H1 (cell line): Measurements from ENCODE around the gene RSBN1. TPM values are rescaled to one million over a fixed set of nuclear protein-coding genes. Genes with fewer than 3 reads are reported as not detected.
A peak's percentile ranks its signal among the peaks of the same experiment; 100 is the strongest.

Experiments
- CTCF ChIA-PET: fragments of 300-600 bp; sonication (Branson Sonifier 250); formaldehyde crosslinking; loops from one replicate; lab custom pipeline; 2021; ENCODE audit not compliant: partially characterized antibody; lab: Charles Lee
- POLR2A ChIA-PET: fragments of 300-600 bp; sonication (Branson Sonifier 250); formaldehyde crosslinking; loops from one replicate; lab custom pipeline; 2021; ENCODE audit warnings: inconsistent platforms; ENCODE audit not compliant: partially characterized antibody; lab: Charles Lee
- DNase-seq, 2 experiments: peaks; one replicate each; pipeline versions ENCODE4 v3.0.0 to v3.0.0-alpha.2; 2010 to 2022; ENCODE audit warnings: low spot score in 2 of 2, low read depth in 1 of 2, mixed read lengths in 1 of 2
- FAIRE-seq: peaks from 2 replicates; lab custom pipeline; 2011; peaks lifted over from hg19 to GRCh38; lab: Jason Lieb, UNC
- H2AFZ ChIP-seq: 2 replicates; pipeline ENCODE4 v1.8.1; 2012; ENCODE audit warnings: low read length, inconsistent platforms
- H2AK5ac ChIP-seq: 2 replicates; pipeline ENCODE4 v1.6.1; 2013; ENCODE audit warnings: low read depth, low read length
- H2BK120ac ChIP-seq: replicated peaks from 2 replicates; pipeline ENCODE3; 2013; ENCODE audit warnings: low read depth, low read length, inconsistent platforms
- H2BK12ac ChIP-seq: 2 replicates; pipeline ENCODE4 v1.6.1; 2013; ENCODE audit warnings: low read depth, low read length
- H2BK15ac ChIP-seq: 2 replicates; pipeline ENCODE4 v1.6.1; 2013; ENCODE audit warnings: low read length
- H2BK20ac ChIP-seq: 2 replicates; pipeline ENCODE4 v1.6.1; 2013; ENCODE audit warnings: low read length
- H2BK5ac ChIP-seq: 2 replicates; pipeline ENCODE4 v1.6.1; 2013; ENCODE audit warnings: low read depth, low read length
- H3K14ac ChIP-seq: 2 replicates; pipeline ENCODE4 v1.6.1; 2013; ENCODE audit warnings: inconsistent platforms; ENCODE audit not compliant: insufficient read length
- H3K18ac ChIP-seq: 2 replicates; pipeline ENCODE4 v1.6.1; 2013; ENCODE audit warnings: low read length; ENCODE audit errors: extremely low read depth
- H3K23ac ChIP-seq: 2 replicates; pipeline ENCODE4 v1.6.1; 2013; ENCODE audit warnings: inconsistent platforms; ENCODE audit not compliant: insufficient read length
- H3K23me2 ChIP-seq: 2 replicates; pipeline ENCODE4 v1.6.1; 2013; ENCODE audit warnings: low read depth, low read length
- H3K27ac ChIP-seq: 2 replicates; pipeline ENCODE4 v1.6.1; 2011; ENCODE audit warnings: low read depth, low read length, inconsistent platforms
- H3K27me3 ChIP-seq, 4 experiments: replicated peaks in 1 of 4; 1 replicate in 1 of 4; 2 replicates in 3 of 4; pipeline versions ENCODE4 v1.6.1 to v1.8.1; 2011 to 2013; ENCODE audit warnings: low read length in 3 of 4, mild to moderate bottlenecking in 3 of 4, inconsistent platforms in 2 of 4, mixed read lengths in 2 of 4, moderate library complexity in 1 of 4; ENCODE audit not compliant: control insufficient read depth in 3 of 4, insufficient read depth in 3 of 4; ENCODE audit errors: extremely low read depth in 1 of 4
- H3K36me3 ChIP-seq, 4 experiments: 2 replicates each; pipeline versions ENCODE4 v1.6.1 to v1.8.1; 2011 to 2013; ENCODE audit warnings: mild to moderate bottlenecking in 4 of 4, low read length in 3 of 4, moderate library complexity in 2 of 4, control low read depth in 1 of 4, inconsistent platforms in 1 of 4; ENCODE audit not compliant: insufficient read depth in 4 of 4, control insufficient read depth in 2 of 4
- H3K4ac ChIP-seq: replicated peaks from 2 replicates; pipeline ENCODE3; 2013; ENCODE audit warnings: low read length, low read depth, mixed read lengths, inconsistent platforms; ENCODE audit not compliant: insufficient read length
- H3K4me1 ChIP-seq, 4 experiments: replicated peaks in 1 of 4; 1 replicate in 1 of 4; 2 replicates in 3 of 4; pipeline versions ENCODE4 v1.6.1 to v1.8.1; 2011 to 2013; ENCODE audit warnings: low read length in 3 of 4, inconsistent platforms in 2 of 4, mixed read lengths in 1 of 4; ENCODE audit not compliant: insufficient read depth in 4 of 4, control insufficient read depth in 3 of 4
- H3K4me2 ChIP-seq, 2 experiments: 2 replicates each; pipeline versions ENCODE4 v1.6.1 to v1.8.1; 2011 to 2013; ENCODE audit warnings: low read depth in 2 of 2, low read length in 2 of 2, control low read depth in 1 of 2, inconsistent platforms in 1 of 2, mild to moderate bottlenecking in 1 of 2; ENCODE audit not compliant: insufficient read depth in 1 of 2
- H3K4me3 ChIP-seq, 4 experiments: fragments of 200-600, 300-600 bp in 1 of 4; sonication (generic), shearing (Covaris generic), sonication (Bioruptor Twin) in 1 of 4; 2 replicates each; pipeline versions ENCODE4 v1.5.1 to v1.8.1; 2011 to 2016; ENCODE audit warnings: low read length in 4 of 4, low read depth in 3 of 4, control low read depth in 2 of 4, inconsistent platforms in 2 of 4, mild to moderate bottlenecking in 2 of 4, mixed read lengths in 1 of 4, moderate library complexity in 1 of 4; ENCODE audit not compliant: insufficient read depth in 2 of 4; ENCODE audit errors: extremely low read depth in 1 of 4
- H3K56ac ChIP-seq: replicated peaks from 2 replicates; pipeline ENCODE3; 2013; ENCODE audit warnings: low read depth, mild to moderate bottlenecking, mixed read lengths, low read length, inconsistent platforms; ENCODE audit not compliant: insufficient read length
- H3K79me1 ChIP-seq: 2 replicates; pipeline ENCODE4 v1.6.1; 2013; ENCODE audit warnings: low read depth, low read length, control low read depth
- H3K79me2 ChIP-seq, 2 experiments: 2 replicates each; pipeline versions ENCODE4 v1.6.1 to v1.8.1; 2012 to 2013; ENCODE audit warnings: low read length in 2 of 2, mild to moderate bottlenecking in 2 of 2, inconsistent platforms in 1 of 2; ENCODE audit not compliant: insufficient read depth in 2 of 2, control insufficient read depth in 1 of 2
- H3K9ac ChIP-seq, 4 experiments: replicated peaks in 1 of 4; 1 replicate in 1 of 4; 2 replicates in 3 of 4; pipeline versions ENCODE4 v1.6.1 to v1.8.1; 2011 to 2013; ENCODE audit warnings: low read depth in 3 of 4, low read length in 3 of 4, control low read depth in 2 of 4, mild to moderate bottlenecking in 2 of 4, moderate library complexity in 2 of 4, inconsistent platforms in 1 of 4; ENCODE audit errors: extremely low read depth in 1 of 4
- H3K9me3 ChIP-seq, 2 experiments: 2 replicates each; pipeline versions ENCODE4 v1.6.1 to v1.8.1; 2012 to 2013; ENCODE audit warnings: mild to moderate bottlenecking in 2 of 2, moderate library complexity in 2 of 2, control low read depth in 1 of 2, inconsistent platforms in 1 of 2, low read depth in 1 of 2, low read length in 1 of 2, mixed read lengths in 1 of 2; ENCODE audit not compliant: insufficient read depth in 2 of 2
- H4K20me1 ChIP-seq, 2 experiments: replicated peaks in 1 of 2; 2 replicates each; pipeline versions ENCODE3 to v1.8.1; 2011 to 2013; ENCODE audit warnings: inconsistent platforms in 2 of 2, low read length in 2 of 2, mild to moderate bottlenecking in 1 of 2; ENCODE audit not compliant: insufficient read depth in 2 of 2, control insufficient read depth in 1 of 2
- H4K5ac ChIP-seq: 2 replicates; pipeline ENCODE4 v1.6.1; 2013; ENCODE audit warnings: low read length, low read depth, mixed read lengths, inconsistent platforms; ENCODE audit not compliant: insufficient read length
- H4K8ac ChIP-seq: 2 replicates; pipeline ENCODE4 v1.8.0; 2013; ENCODE audit warnings: mild to moderate bottlenecking, moderate library complexity, low read length, inconsistent platforms; ENCODE audit not compliant: insufficient read depth; ENCODE audit errors: extremely low read depth
- H4K91ac ChIP-seq: replicated peaks from 2 replicates; pipeline ENCODE3; 2013; ENCODE audit warnings: low read length, mixed read lengths, inconsistent platforms; ENCODE audit not compliant: insufficient read length
- ASH2L ChIP-seq: fragments of 200-600, 300-600 bp; sonication (generic); IDR thresholded peaks from one replicate; pipeline ENCODE4 v1.7.1; 2017; ENCODE audit warnings: low read length
- BACH1 ChIP-seq: IDR thresholded peaks from 2 replicates; pipeline ENCODE4 v1.6.1; 2012; ENCODE audit warnings: low read length, improper control_type of control experiment
- CREB1 ChIP-seq: IDR thresholded peaks from 2 replicates; pipeline ENCODE4 v1.6.1; 2012; ENCODE audit warnings: inconsistent platforms
- CTCF ChIP-seq, 3 experiments: IDR thresholded peaks; 1 replicate in 2 of 3; 2 replicates in 1 of 3; pipeline versions ENCODE4 v1.5.1 to v1.6.1; 2011; ENCODE audit warnings: low read length in 3 of 3, mild to moderate bottlenecking in 3 of 3, inconsistent platforms in 2 of 3, low read depth in 1 of 3, moderate library complexity in 1 of 3; ENCODE audit not compliant: insufficient read depth in 1 of 3; ENCODE audit errors: control extremely low read depth in 1 of 3
- EZH2 ChIP-seq: fragments of 200-600 bp; sonication (generic); IDR thresholded peaks from 2 replicates; pipeline ENCODE4 v1.7.1; 2012; ENCODE audit warnings: low read depth, mild to moderate bottlenecking, moderate library complexity, low read length, inconsistent platforms; ENCODE audit not compliant: severe bottlenecking
- FOSL1 ChIP-seq: IDR thresholded peaks from 2 replicates; pipeline ENCODE4 v1.6.1; 2011; ENCODE audit warnings: mild to moderate bottlenecking, low read depth, low read length, moderate library complexity; ENCODE audit not compliant: insufficient read depth
- KDM5A ChIP-seq: fragments of 200-600 bp; IDR thresholded peaks from 2 replicates; pipeline ENCODE4 v1.7.1; 2012; ENCODE audit warnings: mild to moderate bottlenecking, low read length, inconsistent platforms, mixed read lengths
- RAD21 ChIP-seq, 2 experiments: IDR thresholded peaks in 1 of 2; conservative IDR thresholded peaks in 1 of 2; 2 replicates each; pipeline ENCODE4 v1.6.1; 2011; ENCODE audit warnings: low read depth in 2 of 2, low read length in 2 of 2, improper control_type of control experiment in 1 of 2, inconsistent platforms in 1 of 2, mild to moderate bottlenecking in 1 of 2, moderate library complexity in 1 of 2
- RXRA ChIP-seq: IDR thresholded peaks from 2 replicates; pipeline ENCODE4 v1.6.1; 2011; ENCODE audit warnings: low read depth, mild to moderate bottlenecking, low read length, moderate library complexity; ENCODE audit not compliant: insufficient read depth
- ZNF274 ChIP-seq: IDR thresholded peaks from 2 replicates; pipeline ENCODE4 v1.7.0; 2012; ENCODE audit warnings: low read length, borderline replicate concordance; ENCODE audit errors: extremely low read depth
- WGBS, 2 experiments: shearing (Covaris generic) in 1 of 2; methylation state at CpG; one replicate each; pipeline versions ENCODE4 v1.1.6 to v1.1.7; 2013 to 2015; ENCODE audit warnings: low lambda C conversion rate in 2 of 2, mixed read lengths in 2 of 2, inconsistent platforms in 1 of 2, low coverage in 1 of 2, missing lambda C conversion rate in 1 of 2; ENCODE audit not compliant: insufficient replicate concordance in 2 of 2, insufficient coverage in 1 of 2, insufficient read length in 1 of 2; ENCODE audit errors: extremely low coverage in 1 of 2, missing lambda C conversion rate in 1 of 2; 5-methylcytosine and 5-hydroxymethylcytosine counted together
- polyA plus RNA-seq, 7 experiments: library from polyadenylated mRNA; depleted of rRNA in 3 of 7; stranded (reverse) in 5 of 7; unstranded in 2 of 7; fragments of >200 nt in 5 of 7; fragments of 200-250 nt in 2 of 7; gene quantifications; 1 replicate in 5 of 7; 2 replicates in 1 of 7; 4 replicates in 1 of 7; pipeline versions ENCODE4 v1.2.1 to v1.2.3, GENCODE V29; 2011 to 2013; ENCODE audit warnings: missing spikeins in 2 of 7, mixed read lengths in 2 of 7
- total RNA-seq: library from RNA; stranded (reverse); fragmentation: NEBNext Ultra II Directional; extraction: Animal tissue kit (Norgen Biotek cat#: 25700); gene quantifications from 2 replicates; pipeline ENCODE4 v1.2.1, GENCODE V29; 2021

RSBN1 gene
- total and polyA plus RNA-seq, 2 of the 8 experiments (the other 6 are each of a cell fraction or from before 2014, with no cell fraction given), result 4.2 to 17.6 TPM

GRCh38 chr1:113714606-113715269 lies 97.5 kb downstream of the RSBN1 start:
- no peak overlapping the region for H2BK120ac ChIP-seq
- H2BK20ac ChIP-seq, result no peak overlapping the region
- no peaks in the 10 kb centered on the region for H3K27me3 ChIP-seq
- no peaks in the 10 kb centered on the region for H3K4me1 ChIP-seq
- no peak overlapping the region for H3K18ac ChIP-seq
- H3K79me2 ChIP-seq, result no peaks in the 10 kb centered on the region
- no peak overlapping the region for H3K4me3 ChIP-seq
- no peak overlapping the region for H2AK5ac ChIP-seq
- H3K36me3 ChIP-seq, result peaks cover 2 to 30% (median 10%) of the 10 kb centered on the region in 4 experiments; a peak in 6 of 8 replicates
- no peaks in the 10 kb centered on the region; the same call in 1 of the 2 replicates for H3K79me1 ChIP-seq
- 87% methylated on average over 3 of the region's 3 CpGs; no CpG with 5 or more reads in 1 of the 2 experiments for whole genome bisulfite sequencing, 2 experiments
- H2AFZ ChIP-seq, result no peak overlapping the region
- H2BK12ac ChIP-seq, result no peak overlapping the region
- H3K23ac ChIP-seq, result no peak overlapping the region
- no peak overlapping the region for H3K27ac ChIP-seq
- no peak overlapping the region for H4K91ac ChIP-seq
- H4K20me1 ChIP-seq, result peaks cover 0 to 5% of the 10 kb centered on the region in 2 experiments
- H3K14ac ChIP-seq, result no peak overlapping the region
- H3K9me3 ChIP-seq, result peaks cover 15 to 18% of the 10 kb centered on the region in 2 experiments; a peak in 3 of 4 replicates
- H3K56ac ChIP-seq, result no peak overlapping the region
- no peak overlapping the region for H3K4me2 ChIP-seq
- H2BK5ac ChIP-seq, result no peak overlapping the region
- H4K8ac ChIP-seq, result no peak overlapping the region
- CTCF ChIA-PET, result interaction anchor here (0.6 to 2.0 kb wide), 6 partner anchors 10 to 573 kb away, joined by 3 to 7 read pairs (median 4); no protein-coding TSS in a partner anchor
- FAIRE-seq (no peak), DNase-seq (no peak)
- H3K23me2 ChIP-seq, result no peaks in the 10 kb centered on the region
- H4K5ac ChIP-seq, result no peak overlapping the region
- no peak overlapping the region for H2BK15ac ChIP-seq
- H3K9ac ChIP-seq, result no peak overlapping the region
- POLR2A ChIA-PET, result interaction anchor here (2.1 kb wide), 1 partner anchor 45 kb away, joined by 5 read pairs; the partner anchor contains the start of gene PHTF1
- H3K4ac ChIP-seq, result no peak overlapping the region
- TF ChIP-seq CTCF (IDR thresholded peaks at IDR 0.05; ENCODE audit: control extremely low read depth in 1 of 3, insufficient read depth in 1 of 3, low read depth in 1 of 3, low read length in 3 of 3), result peak; percentile 3 to 29 (median 27); a peak in 3 of 4 replicates
- TF ChIP-seq EZH2, result no peak
- no peak for TF ChIP-seq ZNF274
- no peak for TF ChIP-seq RXRA
- no peak for TF ChIP-seq CREB1
- no peak for TF ChIP-seq FOSL1
- TF ChIP-seq BACH1, result no peak
- TF ChIP-seq RAD21 (IDR thresholded peaks at IDR 0.05 in 1 of 2, conservative IDR thresholded peaks at IDR 0.05 in 1 of 2; ENCODE audit: low read depth in 2 of 2, low read length in 2 of 2), result peak; percentile 59 to 68
- no peak for TF ChIP-seq KDM5A
- no peak for TF ChIP-seq ASH2L
